NK-92 (cell line): ENCODE results near the gene MAEA.
"Not testable (repeated sequence)": the region's sequence is repeated elsewhere in the genome, so short reads cannot be mapped to it uniquely, and the experiment has no call there.

Source experiments
- DNase-seq: peaks from one replicate; lab custom pipeline; 2025; ENCODE audit not compliant: unreplicated experiment; lab: John Stamatoyannopoulos, UW

MAEA gene

GRCh38 chr4:1277667-1278665 lies 11.7 kb upstream of the MAEA start:
- no peak for DNase-seq

DNA sequence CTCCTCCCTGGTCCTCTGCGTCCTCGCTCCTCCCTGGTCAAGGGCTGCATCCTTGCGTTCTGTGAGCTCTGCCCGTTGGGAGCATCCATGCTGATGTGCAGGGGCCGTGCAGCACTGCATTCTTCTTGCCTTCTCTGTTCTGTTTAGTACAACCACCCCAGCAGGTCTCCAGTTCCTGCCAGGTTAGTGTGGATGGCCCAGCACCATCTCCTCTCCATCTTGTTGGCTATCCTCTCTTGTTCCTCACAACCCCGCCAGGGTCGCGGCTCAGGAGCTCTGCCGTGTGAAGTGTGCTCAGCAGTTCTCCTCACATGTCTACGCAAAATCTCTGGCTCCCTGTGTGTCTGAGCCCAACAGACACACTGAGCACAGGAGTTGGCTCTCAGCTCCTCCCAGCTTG lies 10.4 kb upstream of the MAEA start:
- no peak for DNase-seq

DNA sequence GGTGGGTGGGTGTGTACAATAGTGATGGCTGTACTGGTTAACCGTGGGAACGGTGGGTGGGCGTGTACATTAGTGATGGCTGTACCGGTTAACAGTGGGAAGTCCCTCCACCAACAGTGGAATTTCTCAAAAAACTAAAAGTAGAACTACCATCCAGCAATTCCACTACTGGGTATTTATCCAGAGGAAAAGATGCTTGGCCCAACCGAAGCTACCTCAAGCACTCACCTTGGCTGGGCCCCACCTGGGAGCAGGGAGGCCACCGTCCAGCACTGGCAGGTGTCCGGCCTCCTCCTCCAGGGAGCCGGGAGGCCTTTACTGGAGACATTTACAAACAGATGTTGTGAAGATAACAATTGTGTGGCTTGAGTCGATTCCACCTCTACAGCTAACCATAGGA lies 6.0 kb upstream of the MAEA start:
- DNase-seq, result no peak

GRCh38 chr4:1285151-1285789 lies 4.4 kb upstream of the MAEA start:
- DNase-seq, result no peak

DNA sequence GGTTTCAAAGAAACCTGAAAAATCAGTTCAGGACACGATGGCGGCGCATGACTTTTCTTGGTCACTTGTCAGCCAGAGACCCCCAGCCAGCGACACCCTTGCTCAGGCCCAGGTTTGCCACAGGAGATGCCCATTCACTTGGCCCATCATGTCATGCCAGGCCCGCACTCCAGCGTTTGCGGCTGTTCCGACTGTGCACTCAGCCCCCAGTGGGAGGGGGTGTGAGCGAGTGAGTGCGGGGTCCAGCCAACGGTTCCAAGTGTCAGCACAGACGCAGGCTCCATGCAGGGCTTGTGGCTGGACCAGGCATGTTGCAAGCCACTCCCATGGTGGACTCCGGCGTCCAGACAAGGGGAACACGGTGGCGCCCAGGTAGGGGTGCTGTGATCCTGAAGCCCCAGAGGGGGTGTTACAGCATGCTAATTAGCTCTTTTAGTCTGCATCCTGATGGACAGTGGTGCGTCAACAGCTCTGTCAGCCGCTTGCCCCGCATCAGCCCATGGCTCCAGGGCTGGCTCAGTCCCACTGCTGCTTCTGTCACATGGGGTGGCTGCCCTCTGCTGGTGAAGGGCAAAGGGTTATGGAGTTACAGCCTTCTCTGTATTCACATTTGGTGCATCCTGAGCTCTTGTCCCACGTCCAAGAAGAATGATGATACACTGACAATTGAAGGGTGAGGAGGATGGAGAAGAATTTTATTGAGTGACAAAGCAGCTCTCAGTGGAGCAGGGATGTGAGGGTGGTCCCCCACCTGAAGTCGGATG lies 3.7 kb upstream of the MAEA start:
- no peak for DNase-seq

GRCh38 chr4:1288786-1289185 lies 905 bp upstream of the MAEA start:
- no peak for DNase-seq

- no peak for DNase-seq
Observed at GRCh38 chr4:1290165-1290977, 680 bp downstream of the MAEA start.

GRCh38 chr4:1291091-1291490 lies 1.4 kb downstream of the MAEA start:
- DNase-seq, result no peak

GRCh38 chr4:1291996-1292702 lies 2.5 kb downstream of the MAEA start:
- DNase-seq, result no peak

- not testable (repeated sequence) for DNase-seq
Observed at GRCh38 chr4:1292703-1293011, 3.0 kb downstream of the MAEA start.

DNA sequence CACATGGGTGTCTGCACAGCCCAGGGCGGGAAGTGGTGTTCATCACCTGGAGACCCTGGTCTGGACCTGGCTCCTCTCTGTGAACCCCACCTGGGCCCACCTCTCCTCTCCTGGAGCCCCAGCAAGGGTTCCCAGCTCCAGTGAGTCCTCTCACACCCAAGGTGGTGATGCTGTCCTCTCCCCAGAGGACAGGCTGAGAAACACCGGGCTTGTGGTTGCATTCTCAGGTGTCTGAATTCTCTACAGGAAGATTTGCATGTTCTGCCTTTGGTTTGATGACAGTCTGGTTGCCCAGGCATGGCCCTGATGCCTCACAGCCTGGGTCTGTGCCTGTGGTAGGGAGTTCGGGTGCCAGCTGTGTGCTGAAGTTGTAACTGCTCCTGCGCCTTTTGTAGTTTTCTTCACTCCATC lies 3.8 kb downstream of the MAEA start:
- DNase-seq, result no peak

DNA sequence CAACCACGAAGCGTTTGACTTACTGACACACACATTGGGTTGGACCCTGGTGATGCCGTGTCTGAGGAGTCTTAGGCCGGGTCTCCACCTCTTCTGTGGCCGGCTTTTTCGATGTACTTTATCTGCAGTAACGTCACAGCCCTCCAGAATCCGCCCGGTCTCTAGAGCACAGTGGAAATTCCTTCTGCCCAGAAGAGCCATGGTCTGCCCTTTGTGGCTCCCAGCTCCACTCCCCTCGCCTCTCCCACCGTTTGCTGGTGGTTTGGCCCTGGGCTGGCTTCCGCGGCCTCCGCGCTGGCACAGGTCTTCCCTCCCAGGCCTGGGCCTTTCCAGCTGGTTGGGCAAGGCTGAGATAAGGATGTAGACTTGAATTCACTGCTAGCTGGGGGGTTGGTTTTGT lies 4.3 kb downstream of the MAEA start:
- DNase-seq, result no peak

GRCh38 chr4:1294424-1294823 lies 4.7 kb downstream of the MAEA start:
- DNase-seq, result no peak

DNA sequence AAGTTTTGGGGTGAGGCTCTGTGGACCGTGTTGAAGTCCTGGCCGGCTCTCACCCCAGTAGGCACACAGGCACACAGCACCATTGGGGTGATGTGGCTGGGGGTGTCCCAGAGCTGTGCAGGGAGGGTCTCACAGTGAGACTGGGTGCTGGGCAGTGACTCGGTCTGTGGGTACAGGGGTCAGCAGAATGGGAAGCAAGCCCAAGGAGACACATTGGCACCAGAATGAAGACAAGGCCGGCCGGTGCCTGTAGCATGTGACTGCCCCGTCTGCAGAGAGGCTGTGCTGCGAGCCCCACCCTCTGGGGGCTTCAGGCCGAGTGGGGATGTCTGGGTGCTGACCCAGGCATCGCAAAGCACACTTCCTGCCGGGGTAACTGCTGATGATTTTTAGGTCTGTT lies 5.2 kb downstream of the MAEA start:
- DNase-seq, result no peak

- DNase-seq, result no peak
Observed at GRCh38 chr4:1295405-1296055, 5.8 kb downstream of the MAEA start.

DNA sequence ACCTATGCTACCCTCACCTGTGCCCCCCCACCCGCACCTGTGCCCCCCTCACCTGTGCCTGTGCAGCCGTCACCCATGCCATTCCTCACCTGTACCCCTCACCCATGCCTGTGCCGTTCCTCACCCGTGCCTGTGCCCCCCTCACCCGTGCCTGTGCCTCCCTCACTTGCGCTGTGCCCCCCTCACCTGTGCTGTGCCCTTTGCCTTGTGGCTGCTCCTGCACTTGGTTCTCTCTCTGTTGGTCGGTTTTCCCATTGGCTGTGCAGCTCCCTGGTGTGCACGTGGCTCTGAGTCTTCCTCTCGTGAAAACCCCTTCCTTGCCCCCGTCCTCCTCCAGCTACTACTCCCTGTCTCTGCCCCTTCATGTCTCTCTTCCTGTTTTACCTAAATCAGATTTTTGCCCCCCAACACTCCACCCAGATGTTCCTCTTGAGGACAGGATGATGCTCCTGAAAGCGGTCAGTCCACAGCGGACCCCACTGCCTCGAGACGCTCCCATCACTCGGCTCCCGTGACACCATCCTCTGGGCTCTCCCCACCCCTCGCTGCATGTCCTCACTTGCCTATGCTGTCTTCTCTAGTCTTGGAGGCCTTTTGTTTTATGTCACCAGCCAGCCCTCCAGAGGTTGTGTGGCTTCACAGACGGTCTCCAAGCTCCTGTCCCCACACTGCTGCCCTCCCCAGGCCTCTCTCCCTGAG lies 6.8 kb downstream of the MAEA start:
- no peak for DNase-seq

- no peak for DNase-seq
Observed at GRCh38 chr4:1297023-1297395, 7.3 kb downstream of the MAEA start.

DNA sequence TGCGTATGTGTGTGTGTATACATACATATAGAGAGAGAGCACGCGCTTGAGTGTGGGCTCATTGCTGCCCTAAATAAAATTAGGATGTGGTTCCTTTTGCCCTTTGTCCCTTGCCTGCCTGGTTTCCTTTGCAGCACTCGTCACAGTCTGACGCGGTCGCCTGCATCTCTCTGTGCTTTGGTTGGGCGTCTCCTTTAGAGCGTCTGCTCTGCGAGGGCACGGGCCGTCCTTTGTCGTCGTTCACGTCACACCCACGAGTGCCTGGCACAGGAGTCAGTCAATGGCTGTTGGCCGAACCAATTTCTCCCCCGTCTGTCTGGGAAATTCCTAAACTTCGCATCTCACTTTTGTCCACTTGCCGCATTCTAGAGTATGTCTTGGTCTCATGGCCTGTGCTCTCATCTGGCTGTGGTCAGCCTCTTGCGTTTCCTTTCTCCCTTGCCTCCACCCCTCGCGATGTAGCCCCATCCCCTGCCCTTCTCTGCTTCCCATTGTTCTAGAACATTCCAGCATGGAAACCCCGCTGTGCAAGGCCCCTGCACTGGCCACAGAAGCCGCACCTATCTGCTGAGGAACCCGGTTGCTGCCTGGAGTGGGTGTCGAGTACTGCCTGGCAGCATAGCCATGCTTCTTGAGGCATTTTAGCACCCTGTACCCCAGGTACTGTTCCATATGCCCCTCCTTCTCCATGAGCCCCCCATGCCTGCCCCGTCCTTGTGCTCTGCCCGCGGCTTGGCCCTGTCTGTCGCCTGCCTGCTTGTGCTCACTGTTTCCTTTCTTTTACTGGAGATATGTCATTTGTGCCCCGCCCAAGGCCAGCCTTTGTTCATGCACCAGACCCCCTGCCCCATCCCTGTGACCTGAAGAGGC lies 8.0 kb downstream of the MAEA start:
- DNase-seq, result no peak
